ENCODE results near the gene XPA. TPM values are rescaled to one million over a fixed set of nuclear protein-coding genes. Genes with fewer than 3 reads are reported as not detected.

Gene XPA
- total RNA-seq: 5.2 and 5.8 TPM in 2 replicates

DNA sequence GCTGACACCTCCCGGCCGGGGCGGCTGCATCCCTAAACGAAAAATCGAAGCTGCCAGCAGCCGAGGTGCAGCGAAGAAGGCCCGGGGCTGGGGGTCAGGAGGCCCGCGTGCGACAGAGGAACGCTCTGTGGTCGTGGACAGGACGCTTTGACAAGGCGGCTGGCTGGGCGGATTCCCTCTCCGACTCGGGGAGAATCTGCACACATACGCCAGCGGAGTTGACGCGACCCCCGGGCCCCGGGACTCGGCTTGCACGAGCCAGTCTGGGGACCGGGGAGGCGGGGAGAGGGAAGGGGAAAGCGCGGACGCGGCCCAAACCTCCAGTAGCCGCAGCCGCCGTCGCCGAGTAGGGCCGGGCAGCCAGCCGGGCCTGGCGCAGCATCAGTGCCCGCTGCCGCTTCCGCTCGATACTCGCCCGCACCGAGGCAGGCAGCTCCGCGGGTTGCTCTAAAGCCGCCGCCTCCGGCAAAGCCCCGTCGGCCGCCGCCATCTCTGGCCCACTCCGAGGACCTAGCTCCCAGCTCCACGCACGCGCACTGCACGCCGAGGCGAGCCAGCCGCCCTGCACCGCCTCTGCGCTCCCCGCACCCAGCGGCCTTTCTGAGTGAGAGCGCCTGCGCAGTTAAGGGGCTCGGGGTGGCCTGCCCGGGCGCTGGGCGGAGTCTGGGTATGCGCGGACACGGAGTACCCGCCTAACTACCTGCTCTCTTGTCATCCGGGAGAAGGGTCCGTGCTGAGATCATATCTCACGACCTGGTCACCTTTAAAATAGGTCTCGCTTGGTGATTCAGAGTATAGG is at the start of gene XPA:
TSS of gene XPA (minus strand) at position 538 of the 799 bp plus-strand sequence. CDS start at position 490, 48 bp downstream.

DNA sequence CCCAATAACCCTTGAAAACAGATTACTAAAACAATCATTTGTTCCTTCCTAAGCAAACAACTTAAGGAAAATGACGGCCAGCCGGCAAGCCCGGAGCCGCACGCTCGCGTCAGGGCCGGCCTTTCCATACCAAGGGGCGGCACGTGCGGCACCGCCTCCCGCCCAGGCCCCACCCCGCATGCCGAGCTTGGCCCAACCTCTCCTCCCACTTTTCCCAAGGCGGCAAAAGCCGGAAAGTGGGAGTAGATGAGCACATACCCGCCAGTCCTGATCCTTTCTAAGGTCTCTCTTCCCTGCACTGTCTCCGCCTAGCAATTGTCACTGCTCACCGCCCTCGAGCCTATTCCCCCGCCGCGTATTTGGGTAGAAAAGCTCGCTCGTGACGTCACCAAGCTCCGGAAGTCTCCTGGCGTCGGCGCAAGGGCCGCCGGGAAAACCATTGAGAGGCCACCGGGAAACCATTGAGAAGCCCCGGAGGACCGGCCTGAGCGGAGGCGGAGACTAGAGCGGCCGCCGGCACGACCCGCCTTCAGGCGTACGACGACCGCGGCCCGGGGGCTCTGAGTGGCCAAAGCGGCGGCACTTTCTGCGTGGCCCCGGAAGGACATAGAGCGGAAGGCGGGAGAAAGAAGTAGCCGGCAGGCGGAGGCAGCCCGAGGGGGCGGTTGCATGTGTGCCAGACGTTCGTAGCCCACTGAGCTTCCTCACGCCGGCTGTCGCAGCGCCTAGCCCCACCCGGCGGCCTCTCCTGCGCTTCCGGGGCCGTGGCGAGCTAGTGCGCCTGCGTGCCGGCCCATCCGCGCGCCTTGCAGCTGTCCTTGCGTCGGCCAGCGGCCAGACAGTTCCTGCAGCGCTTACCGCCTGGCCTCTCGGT is 63.9 kb downstream of the XPA start, which contains the start of the genes NCBP1 and TSTD2:
TSS of gene NCBP1 (plus strand) at position 837 of the 874 bp plus-strand sequence. CDS start 61 bp downstream, outside the sequence.
TSS of gene TSTD2 (minus strand) at position 384 of the 874 bp plus-strand sequence. CDS start 5,806 bp downstream, outside the sequence.

Other genes with a start within 250 kb of the XPA start
- gene TMOD1, start 195.7 kb downstream of the XPA start, total RNA-seq: 1.7 TPM in 1 of 2 replicates, not detected in the other
- 7.2 and 9.4 TPM in 2 replicates for gene TSTD2, start 64.0 kb downstream of the XPA start, total RNA-seq
- gene NCBP1, start 63.5 kb downstream of the XPA start, total RNA-seq: 28.0 and 35.3 TPM in 2 replicates
- gene FOXE1, start 155.9 kb upstream of the XPA start, total RNA-seq: not detected in 2 replicates
- 10.7 and 10.8 TPM in 2 replicates for gene TRMO, start 225.2 kb upstream of the XPA start, total RNA-seq
- not detected in 2 replicates for gene HEMGN, start 240.8 kb upstream of the XPA start, total RNA-seq